HG02938 (cell line): ENCODE data around the gene SLC37A1.

Source experiments
- ATAC-seq: cut with Tn5 transposase; IDR thresholded peaks from one replicate; pipeline ENCODE4 v1.9.1; 2021; ENCODE audit warnings: mild to moderate bottlenecking, moderate library complexity; ENCODE audit not compliant: unreplicated experiment

The SLC37A1 gene

DNA sequence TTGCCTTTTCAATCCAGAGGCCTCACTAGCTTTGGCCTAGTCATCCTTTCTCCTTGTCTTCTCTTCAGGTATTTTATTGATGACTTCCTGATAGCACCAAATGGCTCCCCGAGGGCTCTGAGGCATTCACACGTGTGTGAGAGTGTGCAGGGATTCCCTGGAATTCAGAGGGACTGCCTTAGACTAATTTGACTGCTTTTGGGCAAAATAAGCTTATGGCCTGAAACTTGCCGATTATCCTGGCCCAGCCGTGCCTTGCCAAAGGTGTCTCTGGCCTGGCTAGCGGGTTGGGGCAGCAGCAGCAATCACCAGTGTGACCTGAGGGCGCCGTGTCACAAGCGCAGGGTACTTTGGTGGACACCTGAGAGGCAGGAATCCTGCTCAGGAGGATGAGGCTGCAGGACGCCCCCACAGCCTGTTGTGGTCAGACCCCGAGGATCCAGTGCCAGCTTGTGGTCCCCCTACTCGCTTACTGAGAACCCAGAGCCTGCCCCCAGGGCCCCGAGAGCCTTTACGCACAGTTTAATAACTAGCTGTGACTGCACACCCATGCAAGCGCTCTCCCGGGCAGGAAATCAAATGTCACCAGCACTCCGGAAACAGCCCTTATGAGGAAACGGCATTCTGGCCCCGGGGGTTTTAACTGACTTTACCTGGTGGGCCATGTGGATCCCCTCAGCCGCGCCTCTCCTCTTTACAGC lies 76.9 kb downstream of the SLC37A1 start:
- no peak for ATAC-seq

GRCh38 chr21:42591170-42591869 lies 77.7 kb downstream of the SLC37A1 start:
- ATAC-seq = no peak

DNA sequence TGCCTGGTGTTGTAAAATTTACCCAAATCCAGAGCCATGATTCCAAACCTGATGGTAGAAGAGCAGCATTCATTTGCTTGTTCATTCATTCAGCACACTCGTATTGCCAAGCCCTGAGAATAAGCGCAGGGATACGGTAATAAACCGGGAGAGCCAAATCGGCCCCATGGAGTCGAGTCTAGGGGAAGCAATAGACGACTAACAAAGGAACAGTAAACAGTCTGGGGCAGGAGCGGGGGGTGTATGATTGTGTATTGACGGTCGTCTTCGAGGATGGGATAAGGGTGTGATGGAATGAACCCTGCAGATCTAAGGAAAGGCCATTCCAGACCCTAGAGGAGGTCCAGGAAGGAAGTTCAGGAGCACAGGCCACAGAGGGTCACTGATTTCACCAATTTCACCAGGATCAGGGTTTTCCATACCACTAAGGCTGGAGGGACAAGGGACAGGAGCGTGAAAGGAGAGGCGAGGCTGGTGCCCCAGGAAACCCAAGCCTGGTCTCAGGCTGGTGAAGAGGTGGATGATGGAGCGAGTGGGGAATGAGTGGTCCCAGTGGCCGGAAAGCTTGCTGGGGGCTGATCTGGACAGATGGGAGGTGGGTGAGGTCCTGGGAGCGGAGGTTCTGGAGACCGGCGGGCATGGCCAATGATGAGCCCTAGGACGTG lies 78.6 kb downstream of the SLC37A1 start:
- ATAC-seq = no peak

- ATAC-seq = no peak
These were observed 79.6 kb downstream of the SLC37A1 start for GRCh38 chr21:42593007-42593814.

DNA sequence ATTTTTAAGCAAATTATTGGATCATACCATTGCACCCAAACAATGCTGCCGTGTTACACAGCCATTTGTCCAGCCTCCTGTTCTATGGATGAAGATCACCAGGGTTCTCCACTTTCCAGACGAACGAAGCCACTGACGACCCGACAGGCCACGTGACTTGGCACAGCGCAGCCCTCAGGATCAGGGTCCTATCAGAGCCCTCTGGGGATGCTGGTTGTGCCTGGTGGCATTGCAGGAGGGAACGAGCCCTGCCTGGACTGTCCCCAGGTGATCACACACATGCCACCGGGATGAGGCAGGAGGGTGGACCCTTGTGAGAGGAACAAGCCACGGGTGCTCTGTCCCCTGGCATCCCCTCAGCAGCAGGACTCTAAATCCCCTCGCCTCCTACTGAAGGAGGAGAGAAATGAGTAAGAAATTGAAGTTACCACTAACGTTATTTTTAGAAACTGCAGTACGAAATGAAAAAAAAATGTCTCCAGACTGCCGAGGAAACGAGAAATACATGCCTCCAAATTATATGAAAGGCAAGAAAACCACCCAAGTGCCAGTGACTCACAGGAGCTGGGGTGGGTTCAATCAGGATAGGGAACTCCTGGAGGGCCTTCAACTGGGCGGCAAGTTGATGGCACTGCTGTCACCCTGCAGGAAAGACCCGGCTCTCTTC lies 81.1 kb downstream of the SLC37A1 start:
- ATAC-seq = no peak

- no peak for ATAC-seq
These were observed 81.9 kb downstream of the SLC37A1 start for GRCh38 chr21:42595283-42596187.

GRCh38 chr21:42596657-42597056 lies 83.0 kb downstream of the SLC37A1 start:
- no peak for ATAC-seq

DNA sequence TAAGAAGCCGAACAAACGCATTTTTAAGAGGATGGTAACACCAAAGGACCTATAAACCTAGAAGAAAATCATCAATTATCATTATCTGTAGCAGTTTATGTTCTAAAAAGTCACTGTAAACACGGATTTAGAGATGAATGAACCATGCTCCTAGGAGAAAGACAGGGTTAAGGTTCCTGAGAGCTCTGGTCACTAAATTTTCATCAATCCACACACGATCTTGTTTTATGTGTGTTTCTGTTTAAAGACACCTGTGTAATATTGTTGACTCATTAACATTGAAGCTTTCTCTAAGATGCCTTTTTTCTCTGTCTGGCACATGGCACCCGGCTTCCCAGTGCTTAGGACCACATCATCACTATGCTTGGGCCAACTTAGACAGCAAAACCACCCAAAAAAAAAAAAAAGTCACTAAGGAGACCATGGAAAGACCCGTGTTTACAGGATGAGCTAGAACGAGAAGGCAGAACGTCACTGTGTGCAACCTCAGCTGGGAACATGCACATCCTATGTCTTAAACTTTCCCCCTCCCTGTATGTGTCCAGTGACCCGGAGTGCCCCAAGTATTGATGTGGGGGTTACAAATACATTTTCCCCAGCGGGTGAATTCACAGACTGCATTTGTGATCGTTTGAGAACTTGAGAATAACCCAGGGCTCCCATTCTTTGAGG lies 84.0 kb downstream of the SLC37A1 start:
- no peak for ATAC-seq

DNA sequence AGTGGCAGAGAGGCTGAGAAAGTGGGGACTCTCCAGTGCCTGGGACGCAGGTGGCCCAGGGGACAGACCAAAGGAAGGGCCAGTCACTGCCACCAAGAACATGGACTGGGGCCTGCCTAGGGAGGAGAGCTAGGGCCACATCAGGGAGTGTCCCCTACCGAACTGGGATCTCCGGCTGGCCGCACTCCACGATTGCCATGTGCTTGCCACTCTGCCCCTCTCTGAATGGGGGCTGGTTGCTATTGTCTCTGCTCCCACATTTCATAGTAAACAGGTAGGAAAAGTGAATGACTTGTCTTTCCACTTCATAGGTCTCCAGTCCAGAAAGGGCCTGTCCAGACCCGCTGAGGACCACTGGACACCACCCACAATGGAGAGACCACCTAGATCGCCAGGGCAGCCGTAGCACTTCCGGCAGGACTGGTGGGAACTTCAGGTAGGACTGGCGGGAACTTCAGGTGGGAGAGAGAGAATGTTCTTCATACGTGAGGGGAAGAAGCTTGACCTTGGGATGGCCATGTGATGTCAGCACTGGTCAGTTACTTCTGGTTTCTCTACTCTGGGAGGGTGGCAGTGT lies 84.6 kb downstream of the SLC37A1 start:
- ATAC-seq = no peak

DNA sequence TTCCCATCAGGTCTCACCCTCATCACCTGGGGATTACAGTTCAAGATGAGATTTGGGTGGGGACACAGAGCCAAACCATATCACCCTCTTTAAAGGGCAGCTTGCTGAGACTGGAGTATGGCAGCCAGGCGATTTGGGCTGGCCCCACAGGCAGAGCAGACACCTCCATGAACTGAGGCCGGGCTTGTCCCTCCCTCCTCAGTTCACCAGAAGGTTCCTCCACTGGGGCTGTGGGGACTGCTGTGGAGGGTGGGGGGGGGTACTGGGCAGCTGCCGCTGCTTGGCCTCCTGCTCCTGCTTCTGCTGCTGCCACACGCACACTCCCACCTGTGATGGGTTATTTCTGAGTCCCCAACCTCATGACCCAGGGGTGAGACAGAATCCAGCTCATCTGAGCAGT lies 85.8 kb downstream of the SLC37A1 start:
- ATAC-seq = no peak

DNA sequence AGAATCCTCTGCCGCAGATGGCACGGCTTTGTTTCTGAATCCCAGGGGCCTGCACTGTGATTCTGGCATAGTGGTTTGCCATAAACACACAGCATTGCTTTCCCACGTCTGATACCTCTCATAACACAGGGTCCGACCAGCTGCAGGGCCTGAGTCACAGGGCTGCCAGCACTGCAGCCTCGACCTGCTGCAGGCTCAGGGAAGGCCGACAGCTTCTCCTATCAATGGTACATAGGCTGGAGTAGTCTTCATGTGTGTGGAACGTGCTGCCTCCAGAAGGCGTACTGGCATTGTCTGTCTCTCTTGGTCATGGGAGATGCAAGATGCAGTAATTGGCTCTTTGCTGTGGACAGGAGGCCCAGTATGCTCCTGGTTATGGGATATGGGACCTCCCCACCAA lies 86.3 kb downstream of the SLC37A1 start:
- ATAC-seq = no peak

DNA sequence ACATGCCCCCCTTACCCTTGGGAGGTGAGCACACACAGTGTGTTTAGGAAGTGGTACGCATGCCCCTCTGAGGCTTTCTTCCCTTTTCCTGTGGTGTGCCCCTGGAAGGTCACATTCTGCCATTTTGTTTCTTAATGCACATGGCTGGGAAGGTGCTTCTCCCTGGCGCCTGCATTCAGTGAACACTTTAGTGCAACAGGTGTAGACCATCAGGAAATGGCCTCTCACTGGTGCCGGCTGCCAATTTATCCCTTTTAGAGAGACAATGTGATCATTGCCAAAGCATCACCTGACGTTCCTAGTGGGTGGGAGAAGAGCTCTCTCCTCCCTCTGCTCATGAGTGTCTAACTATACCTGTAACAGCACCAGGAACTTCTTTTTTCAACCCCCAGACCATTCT lies 88.0 kb downstream of the SLC37A1 start:
- no peak for ATAC-seq

DNA sequence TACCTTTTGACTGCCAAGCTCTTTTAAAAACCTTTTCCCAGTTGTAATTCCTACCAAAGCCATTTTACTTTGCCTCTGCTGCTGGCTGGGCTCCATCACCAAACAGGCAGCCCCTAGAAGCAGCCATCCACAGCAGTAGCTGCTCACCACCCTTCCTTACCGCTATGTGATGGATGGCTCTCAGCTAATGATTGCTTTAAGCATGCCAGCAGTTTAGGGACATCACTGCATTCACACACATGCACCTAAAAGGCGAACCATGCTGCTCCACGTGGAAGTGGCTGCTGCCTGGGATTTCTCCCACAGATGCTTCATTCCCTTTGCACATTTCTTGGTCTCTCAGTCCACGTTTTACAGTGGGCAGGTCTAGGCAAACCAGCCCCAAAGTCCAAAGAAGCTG lies 93.5 kb downstream of the SLC37A1 start:
- no peak for ATAC-seq

DNA sequence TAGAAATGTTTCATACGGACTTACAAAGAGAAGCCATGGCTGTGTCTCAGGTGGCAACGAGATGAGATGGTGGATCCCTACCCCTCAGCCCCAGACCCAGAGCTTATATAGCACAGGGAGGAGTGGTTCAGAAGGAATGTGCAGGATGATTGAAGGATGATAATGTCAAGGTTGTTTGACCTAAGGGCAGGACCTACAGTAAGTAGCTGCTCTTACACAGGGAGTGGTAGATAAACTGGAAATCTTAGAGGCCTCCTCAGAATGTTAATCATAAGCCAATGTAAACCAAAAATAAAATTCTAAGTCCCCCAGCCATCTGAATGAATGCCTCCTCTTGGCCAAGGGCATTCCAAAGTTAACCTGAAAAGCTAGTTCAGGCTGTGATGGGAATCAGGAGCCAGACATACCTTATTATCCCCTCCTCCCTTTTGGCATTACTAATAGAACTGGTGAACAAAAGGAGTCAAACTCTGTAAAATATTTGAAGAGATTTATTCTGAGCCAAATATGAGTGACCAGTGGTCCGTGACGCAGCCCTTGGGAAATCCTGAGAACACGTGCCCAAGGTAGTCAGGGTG lies 94.0 kb downstream of the SLC37A1 start:
- ATAC-seq = no peak

DNA sequence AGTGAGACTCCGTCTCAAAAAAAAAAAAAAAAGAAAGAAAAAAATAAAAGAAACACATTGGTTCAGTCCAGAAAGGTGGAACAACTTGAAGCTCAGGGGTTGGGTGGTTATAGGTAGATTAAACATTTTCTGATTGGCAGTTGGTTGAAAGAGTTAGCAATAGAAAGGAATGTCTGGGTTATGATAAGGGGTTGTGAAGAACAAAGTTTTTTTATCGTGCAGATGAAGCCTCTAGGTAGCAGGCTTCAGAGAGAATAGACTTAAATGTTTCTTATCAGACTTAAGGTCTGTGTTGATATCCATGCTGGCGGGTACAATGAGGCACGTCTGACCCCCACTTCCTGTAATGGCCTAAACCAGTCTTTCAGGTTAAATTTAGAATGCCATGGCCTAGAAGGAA lies 94.8 kb downstream of the SLC37A1 start:
- no peak for ATAC-seq

GRCh38 chr21:42609811-42610210 lies 96.2 kb downstream of the SLC37A1 start:
- no peak for ATAC-seq

DNA sequence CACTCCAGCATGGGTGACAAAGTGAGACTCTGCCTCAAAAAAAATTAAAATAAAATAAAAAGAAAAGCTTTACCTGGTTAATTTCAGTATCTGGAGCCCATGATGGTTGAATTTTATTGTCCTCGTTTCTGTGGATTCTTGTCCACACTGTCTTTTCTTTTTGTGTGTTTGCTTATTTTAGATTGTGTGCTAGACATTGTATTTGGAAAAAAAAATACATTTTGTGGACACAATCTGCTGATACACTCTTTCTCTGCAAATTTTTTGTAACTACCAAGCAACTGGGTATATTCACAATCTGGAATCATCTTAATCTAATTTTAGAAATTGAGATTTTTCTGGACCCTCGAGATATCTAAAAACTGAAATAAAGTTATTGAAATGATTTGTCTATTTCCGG lies 98.2 kb downstream of the SLC37A1 start:
- ATAC-seq = no peak

DNA sequence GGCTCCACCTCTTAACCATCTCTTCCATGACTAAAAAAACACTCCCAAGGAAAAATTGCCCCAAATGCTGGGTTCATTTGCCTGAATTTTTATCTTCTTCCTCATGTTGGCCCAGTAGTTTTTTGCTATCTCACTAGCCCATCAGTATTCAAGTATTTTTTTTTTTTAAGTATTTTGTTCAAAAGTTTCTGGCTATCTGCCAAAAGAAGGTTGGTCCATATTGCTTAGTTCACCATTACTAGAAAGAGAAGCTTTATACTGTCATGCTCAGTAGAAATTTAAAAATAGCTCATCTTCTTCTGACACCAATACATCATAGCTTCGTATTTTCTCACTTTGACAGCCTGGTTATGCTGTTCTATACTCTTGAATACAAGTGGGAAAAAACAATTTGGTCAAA lies 98.7 kb downstream of the SLC37A1 start:
- ATAC-seq = no peak

- ATAC-seq = no peak
These were observed 100.1 kb downstream of the SLC37A1 start for GRCh38 chr21:42613756-42614155.
